GM12878 (cell line): Measurements from ENCODE around the gene SHLD3.

ENCODE experiments used
- EZH2 ChIP-seq: IDR thresholded peaks from 2 replicates; pipeline ENCODE4 v1.6.1; 2012; ENCODE audit warnings: low read depth, mild to moderate bottlenecking, control low read depth, inconsistent platforms, low read length, borderline replicate concordance; ENCODE audit not compliant: control insufficient read depth
- FOXK2 ChIP-seq: fragments of 450-650 bp; IDR thresholded peaks from 2 replicates; pipeline ENCODE4 v1.6.1; 2017; ENCODE audit warnings: mild to moderate bottlenecking, moderate library complexity
- GABPA ChIP-seq: IDR thresholded peaks from 2 replicates; pipeline ENCODE4 v1.6.1; 2014; ENCODE audit warnings: antibody characterized with exemption, low read depth, mild to moderate bottlenecking, inconsistent platforms
- MAX ChIP-seq: IDR thresholded peaks from 2 replicates; pipeline ENCODE4 v1.6.1; 2012; ENCODE audit warnings: low read depth, low read length, improper control_type of control experiment
- PKNOX1 ChIP-seq: fragments of 450-650 bp; IDR thresholded peaks from 2 replicates; pipeline ENCODE4 v1.6.1; 2016; ENCODE audit warnings: mild to moderate bottlenecking
- RCOR1 ChIP-seq: conservative IDR thresholded peaks from 2 replicates; pipeline ENCODE4 v1.6.1; 2012; ENCODE audit warnings: low read depth, low read length, improper control_type of control experiment
- SMC3 ChIP-seq: IDR thresholded peaks from 2 replicates; pipeline ENCODE4 v1.6.1; 2011; ENCODE audit warnings: low read length, improper control_type of control experiment, borderline replicate concordance
- USF2 ChIP-seq: IDR thresholded peaks from 2 replicates; pipeline ENCODE4 v1.6.1; 2011; ENCODE audit warnings: low read depth, low read length, improper control_type of control experiment, borderline replicate concordance
- YY1 ChIP-seq: IDR thresholded peaks from 2 replicates; pipeline ENCODE4 v1.6.1; 2011; ENCODE audit warnings: low read depth, mild to moderate bottlenecking, low read length
- TF ChIP-seq, protein P1 (sequence below), 3 experiments: IDR thresholded peaks in 2 of 3; conservative IDR thresholded peaks in 1 of 3; 2 replicates each; pipeline ENCODE4 v1.5.1; 2011; ENCODE audit warnings: low read depth in 3 of 3, low read length in 3 of 3, mild to moderate bottlenecking in 3 of 3, control low read depth in 2 of 3, moderate library complexity in 2 of 3, inconsistent platforms in 1 of 3, mixed read lengths in 1 of 3; ENCODE audit not compliant: control insufficient read depth in 2 of 3, insufficient read depth in 1 of 3; ENCODE audit errors: extremely low read depth in 1 of 3
- TF ChIP-seq, protein P2 (sequence below): fragments of 450-650 bp; IDR thresholded peaks from 2 replicates; pipeline ENCODE4 v1.6.1; 2017; ENCODE audit warnings: mild to moderate bottlenecking
- TF ChIP-seq, protein P3 (sequence below): IDR thresholded peaks from 2 replicates; pipeline ENCODE4 v1.6.1; 2012; ENCODE audit warnings: mild to moderate bottlenecking, low read depth, low read length
- TF ChIP-seq, protein P4 (sequence below): fragments of 450-650 bp; IDR thresholded peaks from 2 replicates; pipeline ENCODE4 v1.6.1; 2014; ENCODE audit warnings: mild to moderate bottlenecking

- TF ChIP-seq, protein P1, sequence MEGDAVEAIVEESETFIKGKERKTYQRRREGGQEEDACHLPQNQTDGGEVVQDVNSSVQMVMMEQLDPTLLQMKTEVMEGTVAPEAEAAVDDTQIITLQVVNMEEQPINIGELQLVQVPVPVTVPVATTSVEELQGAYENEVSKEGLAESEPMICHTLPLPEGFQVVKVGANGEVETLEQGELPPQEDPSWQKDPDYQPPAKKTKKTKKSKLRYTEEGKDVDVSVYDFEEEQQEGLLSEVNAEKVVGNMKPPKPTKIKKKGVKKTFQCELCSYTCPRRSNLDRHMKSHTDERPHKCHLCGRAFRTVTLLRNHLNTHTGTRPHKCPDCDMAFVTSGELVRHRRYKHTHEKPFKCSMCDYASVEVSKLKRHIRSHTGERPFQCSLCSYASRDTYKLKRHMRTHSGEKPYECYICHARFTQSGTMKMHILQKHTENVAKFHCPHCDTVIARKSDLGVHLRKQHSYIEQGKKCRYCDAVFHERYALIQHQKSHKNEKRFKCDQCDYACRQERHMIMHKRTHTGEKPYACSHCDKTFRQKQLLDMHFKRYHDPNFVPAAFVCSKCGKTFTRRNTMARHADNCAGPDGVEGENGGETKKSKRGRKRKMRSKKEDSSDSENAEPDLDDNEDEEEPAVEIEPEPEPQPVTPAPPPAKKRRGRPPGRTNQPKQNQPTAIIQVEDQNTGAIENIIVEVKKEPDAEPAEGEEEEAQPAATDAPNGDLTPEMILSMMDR (IDR thresholded peaks at IDR 0.05 in 2 of 3, conservative IDR thresholded peaks at IDR 0.05 in 1 of 3; ENCODE audit: control insufficient read depth in 2 of 3, extremely low read depth in 1 of 3, insufficient read depth in 1 of 3, low read depth in 3 of 3, low read length in 3 of 3), result no peak
- TF ChIP-seq, protein P2, sequence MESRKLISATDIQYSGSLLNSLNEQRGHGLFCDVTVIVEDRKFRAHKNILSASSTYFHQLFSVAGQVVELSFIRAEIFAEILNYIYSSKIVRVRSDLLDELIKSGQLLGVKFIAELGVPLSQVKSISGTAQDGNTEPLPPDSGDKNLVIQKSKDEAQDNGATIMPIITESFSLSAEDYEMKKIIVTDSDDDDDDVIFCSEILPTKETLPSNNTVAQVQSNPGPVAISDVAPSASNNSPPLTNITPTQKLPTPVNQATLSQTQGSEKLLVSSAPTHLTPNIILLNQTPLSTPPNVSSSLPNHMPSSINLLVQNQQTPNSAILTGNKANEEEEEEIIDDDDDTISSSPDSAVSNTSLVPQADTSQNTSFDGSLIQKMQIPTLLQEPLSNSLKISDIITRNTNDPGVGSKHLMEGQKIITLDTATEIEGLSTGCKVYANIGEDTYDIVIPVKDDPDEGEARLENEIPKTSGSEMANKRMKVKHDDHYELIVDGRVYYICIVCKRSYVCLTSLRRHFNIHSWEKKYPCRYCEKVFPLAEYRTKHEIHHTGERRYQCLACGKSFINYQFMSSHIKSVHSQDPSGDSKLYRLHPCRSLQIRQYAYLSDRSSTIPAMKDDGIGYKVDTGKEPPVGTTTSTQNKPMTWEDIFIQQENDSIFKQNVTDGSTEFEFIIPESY, result no peak
- TF ChIP-seq USF2 (no peak), RCOR1 (no peak), SMC3 (no peak), MAX (no peak), YY1 (no peak), FOXK2 (no peak), EZH2 (no peak), GABPA (no peak), PKNOX1 (no peak)
- TF ChIP-seq, protein P3, sequence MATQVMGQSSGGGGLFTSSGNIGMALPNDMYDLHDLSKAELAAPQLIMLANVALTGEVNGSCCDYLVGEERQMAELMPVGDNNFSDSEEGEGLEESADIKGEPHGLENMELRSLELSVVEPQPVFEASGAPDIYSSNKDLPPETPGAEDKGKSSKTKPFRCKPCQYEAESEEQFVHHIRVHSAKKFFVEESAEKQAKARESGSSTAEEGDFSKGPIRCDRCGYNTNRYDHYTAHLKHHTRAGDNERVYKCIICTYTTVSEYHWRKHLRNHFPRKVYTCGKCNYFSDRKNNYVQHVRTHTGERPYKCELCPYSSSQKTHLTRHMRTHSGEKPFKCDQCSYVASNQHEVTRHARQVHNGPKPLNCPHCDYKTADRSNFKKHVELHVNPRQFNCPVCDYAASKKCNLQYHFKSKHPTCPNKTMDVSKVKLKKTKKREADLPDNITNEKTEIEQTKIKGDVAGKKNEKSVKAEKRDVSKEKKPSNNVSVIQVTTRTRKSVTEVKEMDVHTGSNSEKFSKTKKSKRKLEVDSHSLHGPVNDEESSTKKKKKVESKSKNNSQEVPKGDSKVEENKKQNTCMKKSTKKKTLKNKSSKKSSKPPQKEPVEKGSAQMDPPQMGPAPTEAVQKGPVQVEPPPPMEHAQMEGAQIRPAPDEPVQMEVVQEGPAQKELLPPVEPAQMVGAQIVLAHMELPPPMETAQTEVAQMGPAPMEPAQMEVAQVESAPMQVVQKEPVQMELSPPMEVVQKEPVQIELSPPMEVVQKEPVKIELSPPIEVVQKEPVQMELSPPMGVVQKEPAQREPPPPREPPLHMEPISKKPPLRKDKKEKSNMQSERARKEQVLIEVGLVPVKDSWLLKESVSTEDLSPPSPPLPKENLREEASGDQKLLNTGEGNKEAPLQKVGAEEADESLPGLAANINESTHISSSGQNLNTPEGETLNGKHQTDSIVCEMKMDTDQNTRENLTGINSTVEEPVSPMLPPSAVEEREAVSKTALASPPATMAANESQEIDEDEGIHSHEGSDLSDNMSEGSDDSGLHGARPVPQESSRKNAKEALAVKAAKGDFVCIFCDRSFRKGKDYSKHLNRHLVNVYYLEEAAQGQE, result no peak
- TF ChIP-seq, protein P4, sequence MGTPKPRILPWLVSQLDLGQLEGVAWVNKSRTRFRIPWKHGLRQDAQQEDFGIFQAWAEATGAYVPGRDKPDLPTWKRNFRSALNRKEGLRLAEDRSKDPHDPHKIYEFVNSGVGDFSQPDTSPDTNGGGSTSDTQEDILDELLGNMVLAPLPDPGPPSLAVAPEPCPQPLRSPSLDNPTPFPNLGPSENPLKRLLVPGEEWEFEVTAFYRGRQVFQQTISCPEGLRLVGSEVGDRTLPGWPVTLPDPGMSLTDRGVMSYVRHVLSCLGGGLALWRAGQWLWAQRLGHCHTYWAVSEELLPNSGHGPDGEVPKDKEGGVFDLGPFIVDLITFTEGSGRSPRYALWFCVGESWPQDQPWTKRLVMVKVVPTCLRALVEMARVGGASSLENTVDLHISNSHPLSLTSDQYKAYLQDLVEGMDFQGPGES, result no peak
Measured at GRCh38 chr5:65630981-65631380, 6.2 kb downstream of the SHLD3 start.
